Activated T-helper 2 cell treated with anti-CD3 and anti-CD28 coated beads, Interferon-gamma antibody, Interleukin-2, Interleukin-4, amounts not matched to agents 10 μg/mL and 5 μg/mL and 100 μg/mL, durations not matched to agents 14 hours and 24 hours and 36 hours (primary cell): ENCODE measurements around the gene MPHOSPH10. TPM values are rescaled to one million over a fixed set of nuclear protein-coding genes. Genes with fewer than 3 reads are reported as not detected.
"Not testable (repeated sequence)": the region's sequence is repeated elsewhere in the genome, so short reads cannot be mapped to it uniquely, and the experiment has no call there.

ENCODE experiments used
- DNase-seq: peaks from one replicate; pipeline ENCODE4 v3.0.0; 2021; ENCODE audit warnings: low spot score
- H3K27ac Mint-ChIP-seq: one replicate; pipeline ENCODE4 v1.8.0; 2021; ENCODE audit warnings: mixed read lengths
- H3K27me3 Mint-ChIP-seq: one replicate; pipeline ENCODE4 v1.8.0; 2021; ENCODE audit warnings: low read depth, mixed read lengths
- H3K36me3 Mint-ChIP-seq: one replicate; pipeline ENCODE4 v1.8.0; 2021; ENCODE audit warnings: low read depth, mixed read lengths
- H3K4me1 Mint-ChIP-seq: one replicate; pipeline ENCODE4 v1.8.0; 2021; ENCODE audit warnings: low read depth, mixed read lengths
- H3K4me3 Mint-ChIP-seq: one replicate; pipeline ENCODE4 v1.8.0; 2021; ENCODE audit warnings: low read depth, mild to moderate bottlenecking, moderate library complexity, mixed read lengths
- H3K9me3 Mint-ChIP-seq: one replicate; pipeline ENCODE4 v1.8.0; 2021; ENCODE audit warnings: mixed read lengths
- intact Hi-C: fragments of 100-400 bp; cut with micrococcal nuclease; formaldehyde crosslinking; loops from one replicate; pipeline ENCODE4 v1.15.1; 2023
- total RNA-seq: library from RNA; stranded (reverse); gene quantifications from 2 replicates; pipeline ENCODE4 v1.2.3, GENCODE V29; 2022

The MPHOSPH10 gene
- total RNA-seq, 1 donor from 2014 or later, result 52.3 TPM

DNA sequence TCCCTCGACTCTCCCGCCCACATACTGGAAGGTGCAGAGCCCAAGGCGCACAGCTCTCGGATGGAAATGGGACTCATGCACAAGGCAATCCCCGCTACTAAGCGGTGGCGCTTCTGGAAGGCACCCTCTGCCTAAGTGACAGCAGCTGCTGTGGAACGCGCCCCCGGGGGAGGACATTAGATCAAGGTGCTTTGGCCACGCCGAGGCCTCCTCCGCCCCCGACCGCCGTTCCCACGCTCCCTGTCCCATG is 607 bp upstream of the MPHOSPH10 start:
- H3K27ac Mint-ChIP-seq, result no peak overlapping the region
- H3K4me3 Mint-ChIP-seq, result no peak overlapping the region
- H3K4me1 Mint-ChIP-seq, result peaks cover 13% of the 10 kb centered on the region
- no peak for DNase-seq
- H3K27me3 Mint-ChIP-seq, result no peaks in the 10 kb centered on the region
- H3K9me3 Mint-ChIP-seq, result no peaks in the 10 kb centered on the region
- intact Hi-C loops, result loop anchor here (1.0 to 10.0 kb wide), 4 partner anchors 62 to 201 kb away; partner anchors contain the start of genes NAGK, PAIP2B and ZNF638
- H3K36me3 Mint-ChIP-seq, result peaks cover 17% of the 10 kb centered on the region

DNA sequence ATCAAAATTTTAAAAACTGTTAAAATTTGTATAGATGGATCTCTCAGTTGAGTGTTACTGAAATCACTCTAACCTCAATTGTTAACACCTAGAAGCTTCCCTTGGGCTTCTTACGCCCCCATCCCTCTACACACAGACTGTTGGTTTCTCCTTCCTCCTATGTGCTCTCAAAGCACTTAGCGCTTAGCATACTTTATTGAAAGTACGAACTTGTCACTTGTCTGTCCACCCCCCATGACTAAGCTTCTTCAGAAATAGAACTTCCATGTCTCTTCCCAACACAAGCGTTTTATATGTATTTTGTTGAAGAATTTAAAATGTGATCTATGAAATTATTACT is 441 bp downstream of the MPHOSPH10 start:
- DNase-seq, result no peak
- Mint-ChIP-seq H3K27me3 (no peaks in the 10 kb centered on the region), H3K27ac (no peak overlapping the region), H3K36me3 (peaks cover 20% of the 10 kb centered on the region), H3K9me3 (no peaks in the 10 kb centered on the region), H3K4me3 (no peak overlapping the region), H3K4me1 (peaks cover 13% of the 10 kb centered on the region)
- intact Hi-C loops, result loop anchor here (1.0 to 10.0 kb wide), 4 partner anchors 63 to 200 kb away; partner anchors contain the start of genes NAGK, PAIP2B and ZNF638

DNA sequence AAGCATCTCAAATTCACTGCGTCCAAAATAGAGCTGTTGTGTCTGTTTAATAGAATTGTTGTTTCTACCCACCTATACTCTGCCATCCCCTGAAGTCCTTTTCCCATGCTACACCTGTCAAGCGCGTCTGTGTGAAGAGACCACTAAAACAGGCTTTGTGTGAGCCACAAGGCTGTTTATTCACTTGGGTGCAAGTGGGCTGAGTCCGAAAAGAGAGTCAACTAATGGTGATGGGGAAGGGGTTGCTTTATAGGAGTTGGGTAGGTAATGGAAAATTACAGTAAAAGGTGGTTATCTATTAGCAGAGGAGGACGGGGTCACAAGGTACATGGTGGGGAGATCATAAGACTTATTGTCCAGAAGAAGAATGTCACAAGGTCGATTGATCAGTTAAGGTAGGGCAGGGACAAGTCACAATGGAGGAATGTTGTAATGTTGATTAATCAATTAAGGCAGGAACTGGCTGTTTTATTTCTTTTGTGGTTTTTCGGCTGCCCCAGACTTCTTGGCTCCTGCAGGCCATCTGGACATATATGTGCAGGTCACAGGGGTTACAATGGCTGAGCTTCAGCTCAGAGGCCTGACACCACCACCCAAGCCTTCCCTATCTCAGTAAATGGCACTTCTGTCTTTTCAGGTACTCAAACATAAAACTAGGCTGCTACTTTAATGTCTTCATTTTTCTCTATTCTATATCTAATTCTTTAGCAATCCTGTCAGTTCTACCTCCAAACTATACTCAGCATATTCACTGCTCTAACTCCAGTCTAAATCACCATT is 1.1 kb downstream of the MPHOSPH10 start:
- not testable (repeated sequence) for H3K27me3 Mint-ChIP-seq, H3K9me3 Mint-ChIP-seq, DNase-seq, H3K4me3 Mint-ChIP-seq, H3K27ac Mint-ChIP-seq
- Mint-ChIP-seq H3K36me3 (peaks cover 25% of the 10 kb centered on the region), H3K4me1 (peaks cover 13% of the 10 kb centered on the region)
- intact Hi-C loops, result loop anchor here (2.0 to 10.0 kb wide), 2 partner anchors 143 to 199 kb away; partner anchors contain the start of gene ZNF638

GRCh38 chr2:71133603-71134002 is 3.2 kb downstream of the MPHOSPH10 start:
- H3K27ac Mint-ChIP-seq, result no peak overlapping the region
- intact Hi-C loops, result loop anchor here (10.0 kb wide), 1 partner anchor 141 kb away; no protein-coding TSS in a partner anchor

GRCh38 chr2:71136174-71136573 is 5.7 kb downstream of the MPHOSPH10 start:
- DNase-seq, result no peak
- intact Hi-C loops, result loop anchor here (10.0 kb wide), 1 partner anchor 139 kb away; no protein-coding TSS in a partner anchor
- H3K36me3 Mint-ChIP-seq, result peaks cover 55% of the 10 kb centered on the region
- H3K4me3 Mint-ChIP-seq, result no peak overlapping the region
- no peak overlapping the region for H3K27ac Mint-ChIP-seq
- H3K27me3 Mint-ChIP-seq, result no peaks in the 10 kb centered on the region
- peaks cover 4% of the 10 kb centered on the region for H3K4me1 Mint-ChIP-seq
- no peaks in the 10 kb centered on the region for H3K9me3 Mint-ChIP-seq

More at GRCh38 chr2:71133603-71134002, 3.2 kb downstream of the MPHOSPH10 start:
- no peak for DNase-seq
- H3K4me1 Mint-ChIP-seq, result peaks cover 6% of the 10 kb centered on the region
- peaks cover 37% of the 10 kb centered on the region for H3K36me3 Mint-ChIP-seq
- H3K27me3 Mint-ChIP-seq, result no peaks in the 10 kb centered on the region
- no peak overlapping the region for H3K4me3 Mint-ChIP-seq
- no peaks in the 10 kb centered on the region for H3K9me3 Mint-ChIP-seq

- H3K27me3 Mint-ChIP-seq, result no peaks in the 10 kb centered on the region
- H3K4me3 Mint-ChIP-seq, result no peak overlapping the region
- intact Hi-C loops, result no loop called here
- no peak overlapping the region for H3K27ac Mint-ChIP-seq
- H3K36me3 Mint-ChIP-seq, result peaks cover 85% of the 10 kb centered on the region
- H3K4me1 Mint-ChIP-seq, result peaks cover 4% of the 10 kb centered on the region
- no peak for DNase-seq
- H3K9me3 Mint-ChIP-seq, result no peaks in the 10 kb centered on the region
Observed at GRCh38 chr2:71143782-71144181, 13.3 kb downstream of the MPHOSPH10 start.

GRCh38 chr2:71148506-71149063 is 18.2 kb downstream of the MPHOSPH10 start:
- Mint-ChIP-seq H3K27me3 (no peaks in the 10 kb centered on the region), H3K36me3 (peaks cover 67% of the 10 kb centered on the region), H3K4me1 (no peaks in the 10 kb centered on the region), H3K4me3 (no peak overlapping the region), H3K9me3 (no peaks in the 10 kb centered on the region), H3K27ac (no peak overlapping the region)
- intact Hi-C loops, result no loop called here
- no peak for DNase-seq

- Mint-ChIP-seq H3K36me3 (peaks cover 50% of the 10 kb centered on the region), H3K27ac (no peak overlapping the region), H3K9me3 (no peaks in the 10 kb centered on the region), H3K4me3 (no peak overlapping the region), H3K27me3 (no peaks in the 10 kb centered on the region), H3K4me1 (no peaks in the 10 kb centered on the region)
- no peak for DNase-seq
- intact Hi-C loops, result no loop called here
Observed at GRCh38 chr2:71150082-71150816, 19.8 kb downstream of the MPHOSPH10 start.

- Mint-ChIP-seq H3K9me3 (no peaks in the 10 kb centered on the region), H3K27me3 (no peaks in the 10 kb centered on the region)
- intact Hi-C loops, result no loop called here
Observed at GRCh38 chr2:71151620-71152019, 21.2 kb downstream of the MPHOSPH10 start.

DNA sequence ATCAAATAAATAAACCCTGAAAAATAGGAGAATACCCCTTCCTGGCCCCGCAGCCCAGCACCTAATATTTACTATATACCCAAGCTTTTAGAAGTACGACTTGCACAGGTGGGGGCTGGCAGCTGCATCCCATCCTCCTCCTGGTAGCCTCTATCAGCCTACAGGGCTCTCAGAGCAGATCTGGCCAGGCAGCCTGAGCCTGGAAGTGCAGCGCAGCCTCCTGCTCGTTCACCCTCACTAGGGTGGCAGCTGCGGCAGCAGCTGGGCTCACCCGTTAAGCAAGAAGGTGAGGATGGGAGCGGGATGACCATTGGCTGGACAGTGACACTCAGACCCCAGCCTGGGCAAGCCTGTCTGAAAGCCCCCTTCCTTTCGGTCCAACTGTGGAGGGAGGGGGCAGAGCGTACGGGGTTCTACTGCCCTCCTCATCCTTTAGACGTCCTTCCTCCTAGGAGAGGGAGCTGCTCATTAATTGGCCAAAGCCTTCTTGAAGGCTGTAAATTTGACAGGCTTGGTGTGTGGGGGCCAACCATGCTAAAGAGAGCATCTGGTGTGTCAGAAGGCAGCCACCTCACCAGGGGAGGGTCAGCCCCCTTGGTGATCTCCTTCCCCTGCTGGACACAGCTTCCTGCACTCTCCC is 23.3 kb downstream of the MPHOSPH10 start:
- Mint-ChIP-seq H3K27ac (no peak overlapping the region), H3K4me1 (no peaks in the 10 kb centered on the region)

More at GRCh38 chr2:71151620-71152019, 21.2 kb downstream of the MPHOSPH10 start:
- Mint-ChIP-seq H3K36me3 (peaks cover 38% of the 10 kb centered on the region), H3K4me3 (no peak overlapping the region), H3K4me1 (no peaks in the 10 kb centered on the region), H3K27ac (no peak overlapping the region)
- DNase-seq, result no peak

GRCh38 chr2:71154279-71154678 is 23.8 kb downstream of the MPHOSPH10 start:
- no peak overlapping the region for H3K27ac Mint-ChIP-seq
- intact Hi-C loops, result no loop called here
- H3K27me3 Mint-ChIP-seq, result peaks cover 2% of the 10 kb centered on the region
- no peaks in the 10 kb centered on the region for H3K4me1 Mint-ChIP-seq
- DNase-seq, result no peak
- H3K9me3 Mint-ChIP-seq, result no peaks in the 10 kb centered on the region
- no peak overlapping the region for H3K4me3 Mint-ChIP-seq
- H3K36me3 Mint-ChIP-seq, result peaks cover 16% of the 10 kb centered on the region

More for the DNA sequence above, 23.3 kb downstream of the MPHOSPH10 start:
- Mint-ChIP-seq H3K4me3 (no peak overlapping the region), H3K36me3 (peaks cover 21% of the 10 kb centered on the region), H3K27me3 (peaks cover 2% of the 10 kb centered on the region), H3K9me3 (no peaks in the 10 kb centered on the region)
- intact Hi-C loops, result no loop called here
- DNase-seq, result no peak

GRCh38 chr2:71154798-71155197 is 24.4 kb downstream of the MPHOSPH10 start:
- Mint-ChIP-seq H3K27ac (no peak overlapping the region), H3K4me3 (no peak overlapping the region), H3K9me3 (no peaks in the 10 kb centered on the region), H3K27me3 (peaks cover 2% of the 10 kb centered on the region), H3K4me1 (no peaks in the 10 kb centered on the region), H3K36me3 (peaks cover 11% of the 10 kb centered on the region)
- intact Hi-C loops, result loop anchor here (5.0 kb wide), 1 partner anchor 358 kb away; no protein-coding TSS in a partner anchor
- DNase-seq, result no peak
